Esophagus muscularis mucosa (tissue), 4 donors: ENCODE data around the gene TSC22D2. TPM values are rescaled to one million over a fixed set of nuclear protein-coding genes. Genes with fewer than 3 reads are reported as not detected.

Source experiments
- DNase-seq: peaks from one replicate; pipeline ENCODE4 v3.0.0-alpha.2; 2017; ENCODE audit errors: extremely low spot score
- H3K27ac ChIP-seq, 4 donors: fragments of 200-600 bp; sonication (generic); replicated peaks in 1 of 4; 1 replicate in 3 of 4; 2 replicates in 1 of 4; pipeline ENCODE4 v1.5.1; 2016 to 2019; ENCODE audit warnings: mild to moderate bottlenecking in 1 of 4
- H3K27me3 ChIP-seq, 4 donors: fragments of 200-600 bp; sonication (generic); one replicate each; pipeline versions ENCODE4 v1.5.1 to v1.6.0; 2016 to 2019
- H3K36me3 ChIP-seq, 4 donors: fragments of 200-600 bp; sonication (generic); one replicate each; pipeline ENCODE4 v1.5.1; 2016 to 2019
- H3K4me1 ChIP-seq, 4 donors: fragments of 200-600 bp; sonication (generic); one replicate each; pipeline ENCODE4 v1.5.1; 2016 to 2019
- H3K4me3 ChIP-seq, 4 donors: fragments of 200-600 bp; sonication (generic); 1 replicate in 2 of 4; 2 replicates in 2 of 4; pipeline ENCODE4 v1.5.1; 2016 to 2019; ENCODE audit warnings: mild to moderate bottlenecking in 4 of 4, moderate library complexity in 1 of 4
- H3K9me3 ChIP-seq, 4 donors: fragments of 200-600 bp; sonication (generic); 1 replicate in 3 of 4; 2 replicates in 1 of 4; pipeline ENCODE4 v1.5.1; 2016 to 2019
- EP300 ChIP-seq: sonication (generic); formaldehyde crosslinking; IDR thresholded peaks from one replicate; pipeline ENCODE4 v1.6.1; 2017; ENCODE audit warnings: antibody characterized with exemption
- POLR2A ChIP-seq: fragments of 450-650 bp; IDR thresholded peaks from one replicate; pipeline ENCODE4 v1.6.1; 2017; ENCODE audit warnings: antibody characterized with exemption, moderate library complexity, mild to moderate bottlenecking, low read depth
- POLR2AphosphoS5 ChIP-seq, 2 donors: sonication (generic); formaldehyde crosslinking; IDR thresholded peaks; one replicate each; pipeline ENCODE4 v1.6.1; 2017; ENCODE audit warnings: antibody characterized with exemption in 2 of 2
- WGBS: methylation state at CpG from one replicate; pipeline ENCODE4 v1.1.5; 2018; 5-methylcytosine and 5-hydroxymethylcytosine counted together
- intact Hi-C: fragments of 100-400 bp; cut with DNase I; formaldehyde crosslinking; loops from one replicate; pipeline ENCODE4 v1.15.1; 2023
- total RNA-seq, 4 donors: library from RNA; depleted of rRNA; stranded (reverse); fragments of >200 nt; gene quantifications; one replicate each; pipeline versions ENCODE4 v1.1.0 to v1.2.1, GENCODE V29; 2016
- TF ChIP-seq, protein P1 (sequence below), 3 experiments: fragments of 200-600 bp in 2 of 3; fragments of 450-650 bp in 1 of 3; sonication (generic) in 2 of 3; IDR thresholded peaks; one replicate each; pipeline ENCODE4 v1.5.1; 2017 to 2019; ENCODE audit warnings: antibody characterized with exemption in 3 of 3, mild to moderate bottlenecking in 2 of 3, moderate library complexity in 1 of 3

TSC22D2 gene
- total RNA-seq, 4 donors from 2014 or later: 19.1 to 27.1 (median 21.2) TPM

DNA sequence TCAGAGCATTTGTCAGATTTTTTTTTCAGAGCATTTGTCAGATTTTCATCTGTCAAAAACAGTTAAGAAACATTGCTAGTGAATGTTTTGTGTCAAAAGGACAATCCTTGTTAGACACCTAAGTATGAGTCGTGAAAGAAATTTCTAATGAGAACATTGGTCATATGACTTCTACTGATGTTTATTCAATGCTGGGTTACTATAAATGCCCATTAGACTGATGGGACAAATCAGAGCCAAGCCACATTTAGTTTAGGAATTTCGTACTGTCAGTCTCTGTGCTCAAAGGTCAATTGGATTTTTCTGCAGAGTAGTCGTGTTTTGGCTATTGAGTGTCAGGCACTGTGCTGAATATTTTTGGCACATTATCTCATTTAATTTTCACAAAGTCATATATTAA lies 31.6 kb downstream of the TSC22D2 start:
- H3K4me1 ChIP-seq: peaks cover 5 to 59% (median 44%) of the 10 kb centered on the region in 4 donors
- WGBS: 32% methylated on average over 3 of the region's 3 CpGs
- no peak for DNase-seq
- no peak overlapping the region for H3K4me3 ChIP-seq
- intact Hi-C loops: no loop called here
- peaks cover 0 to 6% (median 0%) of the 10 kb centered on the region in 4 donors for H3K36me3 ChIP-seq
- TF ChIP-seq POLR2AphosphoS5 (IDR thresholded peaks at IDR 0.05) (no peak), POLR2A (no peak)
- TF ChIP-seq, protein P1, sequence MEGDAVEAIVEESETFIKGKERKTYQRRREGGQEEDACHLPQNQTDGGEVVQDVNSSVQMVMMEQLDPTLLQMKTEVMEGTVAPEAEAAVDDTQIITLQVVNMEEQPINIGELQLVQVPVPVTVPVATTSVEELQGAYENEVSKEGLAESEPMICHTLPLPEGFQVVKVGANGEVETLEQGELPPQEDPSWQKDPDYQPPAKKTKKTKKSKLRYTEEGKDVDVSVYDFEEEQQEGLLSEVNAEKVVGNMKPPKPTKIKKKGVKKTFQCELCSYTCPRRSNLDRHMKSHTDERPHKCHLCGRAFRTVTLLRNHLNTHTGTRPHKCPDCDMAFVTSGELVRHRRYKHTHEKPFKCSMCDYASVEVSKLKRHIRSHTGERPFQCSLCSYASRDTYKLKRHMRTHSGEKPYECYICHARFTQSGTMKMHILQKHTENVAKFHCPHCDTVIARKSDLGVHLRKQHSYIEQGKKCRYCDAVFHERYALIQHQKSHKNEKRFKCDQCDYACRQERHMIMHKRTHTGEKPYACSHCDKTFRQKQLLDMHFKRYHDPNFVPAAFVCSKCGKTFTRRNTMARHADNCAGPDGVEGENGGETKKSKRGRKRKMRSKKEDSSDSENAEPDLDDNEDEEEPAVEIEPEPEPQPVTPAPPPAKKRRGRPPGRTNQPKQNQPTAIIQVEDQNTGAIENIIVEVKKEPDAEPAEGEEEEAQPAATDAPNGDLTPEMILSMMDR (IDR thresholded peaks at IDR 0.05): no peak
- H3K9me3 ChIP-seq: no peaks in the 10 kb centered on the region
- no peak overlapping the region for H3K27ac ChIP-seq
- no peaks in the 10 kb centered on the region for H3K27me3 ChIP-seq

DNA sequence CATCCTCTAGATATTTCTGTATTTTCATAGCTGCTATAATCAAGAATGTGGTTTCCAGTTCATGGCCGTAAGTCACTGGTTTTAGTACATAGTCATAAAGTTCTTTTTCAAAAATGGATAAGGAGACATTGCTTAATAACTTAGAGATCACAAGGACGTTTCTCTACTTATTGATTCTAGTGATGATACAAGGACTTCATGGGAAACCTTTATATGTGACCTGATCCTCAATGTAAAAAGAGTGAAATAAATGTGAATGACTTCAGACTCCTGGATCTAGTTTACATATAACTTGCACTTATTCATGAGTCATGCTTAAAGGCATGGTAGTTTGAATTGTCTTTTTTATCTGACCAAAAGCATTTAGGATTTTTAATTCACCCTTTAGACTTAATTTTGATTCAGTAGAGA lies 35.2 kb downstream of the TSC22D2 start:
- DNase-seq: no peak
- Histone ChIP-seq H3K9me3 (no peaks in the 10 kb centered on the region), H3K27ac (no peak overlapping the region), H3K4me3 (no peak overlapping the region), H3K27me3 (no peaks in the 10 kb centered on the region), H3K36me3 (peaks cover 0 to 6% (median 0%) of the 10 kb centered on the region in 4 donors), H3K4me1 (peaks cover 16 to 64% (median 50%) of the 10 kb centered on the region in 4 donors)
- no peak for TF ChIP-seq POLR2A
- intact Hi-C loops: no loop called here
- 71% methylated on average over 2 of the region's 2 CpGs for WGBS

DNA sequence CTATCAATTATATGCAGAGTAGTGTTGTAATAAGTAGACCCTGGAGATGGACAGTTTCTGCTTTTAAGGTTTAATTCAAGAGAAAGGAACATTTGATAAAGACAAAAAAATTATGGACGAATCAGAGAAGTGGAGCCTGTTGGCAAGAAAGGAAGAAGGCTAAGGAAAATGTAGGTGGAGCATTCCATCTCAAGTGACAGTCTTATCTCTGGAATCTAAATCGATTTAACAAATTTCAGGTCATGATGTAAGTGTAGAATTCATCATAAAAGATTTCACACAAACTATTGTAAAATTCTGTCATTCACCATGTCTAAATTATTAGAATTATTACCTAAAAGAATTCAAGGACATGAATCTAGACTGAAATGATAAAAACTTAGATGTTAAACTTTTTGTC lies 36.3 kb downstream of the TSC22D2 start:
- H3K36me3 ChIP-seq: peaks cover 0 to 6% (median 0%) of the 10 kb centered on the region in 4 donors
- no peak overlapping the region for H3K27ac ChIP-seq
- H3K4me1 ChIP-seq: peaks cover 26 to 64% (median 56%) of the 10 kb centered on the region in 4 donors
- intact Hi-C loops: no loop called here
- no peak overlapping the region for H3K4me3 ChIP-seq
- no peaks in the 10 kb centered on the region for H3K27me3 ChIP-seq
- 67% methylated on average over 2 of the region's 2 CpGs for WGBS
- H3K9me3 ChIP-seq: no peaks in the 10 kb centered on the region
- DNase-seq: no peak
- TF ChIP-seq EP300 (no peak), POLR2AphosphoS5 (IDR thresholded peaks at IDR 0.05) (no peak), POLR2A (no peak)
- TF ChIP-seq, protein P1 (IDR thresholded peaks at IDR 0.05): no peak

DNA sequence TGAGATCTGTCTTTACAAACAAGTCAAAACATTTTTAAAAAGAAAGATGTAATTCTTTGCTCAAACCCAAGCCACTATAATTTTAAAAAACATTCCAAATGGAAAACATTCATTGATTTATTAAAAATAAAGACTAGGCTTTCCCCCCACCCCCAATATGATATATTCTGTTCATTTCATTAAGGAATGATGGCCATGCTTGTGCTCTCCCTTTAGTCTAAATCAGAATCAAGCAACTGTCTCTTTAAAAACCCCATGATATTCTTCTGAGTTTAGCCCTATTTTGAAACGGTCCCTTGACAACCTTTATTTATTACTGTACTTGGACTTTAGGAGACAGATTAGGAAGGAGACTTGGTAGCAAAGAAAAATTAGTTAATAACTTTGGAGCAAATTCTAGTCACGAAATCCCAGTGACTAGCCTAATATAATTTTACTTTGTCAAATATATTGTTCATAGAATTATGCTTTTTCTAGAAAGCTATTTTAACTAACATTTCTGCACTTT lies 38.4 kb downstream of the TSC22D2 start:
- 21% methylated on average over 2 of the region's 2 CpGs for WGBS
- no peak for TF ChIP-seq POLR2A
- TF ChIP-seq EP300: no peak
- TF ChIP-seq POLR2AphosphoS5 (IDR thresholded peaks at IDR 0.05): no peak
- TF ChIP-seq, protein P1 (IDR thresholded peaks at IDR 0.05): no peak
- Histone ChIP-seq H3K36me3 (peaks cover 0 to 3% (median 0%) of the 10 kb centered on the region in 4 donors), H3K4me3 (no peak overlapping the region), H3K27me3 (no peaks in the 10 kb centered on the region), H3K4me1 (peaks cover 40 to 70% (median 65%) of the 10 kb centered on the region in 4 donors), H3K27ac (peak overlapping the region; percentile 24 to 58 (median 39)), H3K9me3 (no peaks in the 10 kb centered on the region)
- no peak for DNase-seq
- intact Hi-C loops: no loop called here

DNA sequence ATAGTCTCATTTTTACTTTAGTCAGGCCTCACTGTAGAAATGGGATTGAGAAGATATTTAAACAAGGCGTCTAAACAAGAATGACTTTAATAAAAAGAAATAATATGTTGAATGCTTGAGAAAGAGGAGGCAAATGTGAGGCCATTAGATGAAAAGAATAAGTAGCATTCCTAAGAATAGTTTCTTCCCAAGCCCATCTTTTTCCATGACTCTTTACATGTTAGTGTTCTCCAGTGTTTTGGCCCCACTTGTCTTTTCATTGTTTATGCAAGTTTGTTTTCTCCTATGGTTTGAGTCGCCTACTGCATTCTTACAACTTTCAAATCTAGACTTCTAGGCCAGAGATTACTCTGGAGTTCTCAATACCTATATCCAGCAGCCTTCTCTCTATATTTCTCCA lies 39.0 kb downstream of the TSC22D2 start:
- Histone ChIP-seq H3K36me3 (no peaks in the 10 kb centered on the region), H3K27me3 (no peaks in the 10 kb centered on the region), H3K4me3 (no peak overlapping the region), H3K9me3 (no peaks in the 10 kb centered on the region), H3K4me1 (peaks cover 44 to 75% (median 64%) of the 10 kb centered on the region in 4 donors), H3K27ac (peak overlapping the region; percentile 24 to 58 (median 39))
- TF ChIP-seq, protein P1 (IDR thresholded peaks at IDR 0.05): no peak
- TF ChIP-seq POLR2AphosphoS5 (IDR thresholded peaks at IDR 0.05) (no peak), POLR2A (no peak), EP300 (no peak)
- DNase-seq: no peak
- intact Hi-C loops: no loop called here
- WGBS: 76% methylated on average over 2 of the region's 2 CpGs
